GM23248 (cell line): ENCODE measurements around the gene COL6A5. TPM values are rescaled to one million over a fixed set of nuclear protein-coding genes. Genes with fewer than 3 reads are reported as not detected.

Experiments used
- DNase-seq: peaks from one replicate; pipeline ENCODE4 v3.0.0-alpha.2; 2015
- H2AFZ ChIP-seq: fragments of 200-600 bp; sonication (generic); 2 replicates; pipeline ENCODE4 v1.6.1; 2016; ENCODE audit warnings: antibody characterized with exemption
- H3F3A ChIP-seq: fragments of 200-600 bp; sonication (generic); 2 replicates; pipeline ENCODE4 v1.6.1; 2016; ENCODE audit warnings: mild to moderate bottlenecking, antibody characterized with exemption, mixed run types; ENCODE audit not compliant: insufficient read depth
- H3K27ac ChIP-seq: fragments of 200-600 bp; sonication (generic); 2 replicates; pipeline ENCODE4 v1.5.1; 2016; ENCODE audit warnings: mild to moderate bottlenecking
- H3K27me3 ChIP-seq: fragments of 200-600 bp; sonication (generic); replicated peaks from 2 replicates; pipeline ENCODE4 v1.6.1; 2016; ENCODE audit warnings: mild to moderate bottlenecking; ENCODE audit not compliant: insufficient read depth
- H3K36me3 ChIP-seq: fragments of 200-600 bp; sonication (generic); 2 replicates; pipeline ENCODE4 v1.6.1; 2016; ENCODE audit warnings: low read depth, mild to moderate bottlenecking
- H3K4me1 ChIP-seq: fragments of 200-600 bp; sonication (generic); 2 replicates; pipeline ENCODE4 v1.6.1; 2016; ENCODE audit warnings: mild to moderate bottlenecking; ENCODE audit not compliant: insufficient read depth
- H3K4me2 ChIP-seq: fragments of 200-600 bp; sonication (generic); one replicate; pipeline ENCODE4 v1.6.1; 2016; ENCODE audit warnings: mild to moderate bottlenecking; ENCODE audit not compliant: unreplicated experiment
- H3K4me3 ChIP-seq: fragments of 200-600 bp; sonication (generic); 2 replicates; pipeline ENCODE4 v1.5.1; 2016; ENCODE audit warnings: mild to moderate bottlenecking
- H3K79me2 ChIP-seq: fragments of 200-600 bp; sonication (generic); 2 replicates; pipeline ENCODE4 v1.6.1; 2016; ENCODE audit warnings: mild to moderate bottlenecking; ENCODE audit not compliant: insufficient read depth
- H3K9ac ChIP-seq: fragments of 200-600 bp; sonication (generic); 2 replicates; pipeline ENCODE4 v1.6.1; 2016; ENCODE audit warnings: mild to moderate bottlenecking
- H3K9me2 ChIP-seq: fragments of 200-600 bp; sonication (generic); 2 replicates; pipeline ENCODE4 v1.6.1; 2016; ENCODE audit warnings: mixed run types, mild to moderate bottlenecking, moderate library complexity; ENCODE audit not compliant: insufficient read depth
- H3K9me3 ChIP-seq: fragments of 200-600 bp; sonication (generic); one replicate; pipeline ENCODE4 v1.6.1; 2017; ENCODE audit warnings: low read depth
- H4K20me1 ChIP-seq: fragments of 200-600 bp; sonication (generic); 2 replicates; pipeline ENCODE4 v1.6.0; 2016; ENCODE audit not compliant: insufficient read depth
- EZH2 ChIP-seq: fragments of 200-600 bp; sonication (generic); IDR thresholded peaks from 2 replicates; pipeline ENCODE4 v1.6.1; 2018; ENCODE audit warnings: antibody characterized with exemption, mild to moderate bottlenecking; ENCODE audit not compliant: insufficient read depth, poor library complexity, severe bottlenecking
- EZH2phosphoT487 ChIP-seq: fragments of 200-600 bp; sonication (generic); IDR thresholded peaks from 2 replicates; pipeline ENCODE4 v1.6.1; 2018; ENCODE audit warnings: antibody characterized with exemption, moderate library complexity, mild to moderate bottlenecking, low read depth; ENCODE audit not compliant: insufficient read depth
- WGBS, 2 experiments: methylation state at CpG; one replicate each; pipeline ENCODE4 v1.1.6; 2015 to 2017; ENCODE audit warnings: low lambda C conversion rate in 2 of 2, low coverage in 1 of 2; ENCODE audit errors: missing lambda C conversion rate in 2 of 2; 5-methylcytosine and 5-hydroxymethylcytosine counted together
- in situ Hi-C: fragments of 300-500 bp; cut with MboI; formaldehyde crosslinking; loops from 2 replicates; pipeline ENCODE4 v1.15.0; 2020
- polyA plus RNA-seq: library from polyadenylated mRNA; unstranded; fragments of >200 nt; fragmentation: Nextera tagmentation; extraction: Ambion mirVana; gene quantifications from 2 replicates; pipeline ENCODE4 v1.2.1, GENCODE V29; 2016
- total RNA-seq: library from RNA; depleted of rRNA; stranded (reverse); fragments of >200 nt; shearing (Covaris generic); gene quantifications from 2 replicates; pipeline ENCODE4 v1.2.3, GENCODE V29; 2014; rRNA removed

The COL6A5 gene
- total RNA-seq (not detected in 2 replicates), polyA plus RNA-seq (not detected in 2 replicates)

GRCh38 chr3:130345487-130346079 lies at the start of gene COL6A5:
COL6A5 (plus strand) TSS chr3:130345672; CDS start chr3:130373639, 27,967 bp downstream.
- in situ Hi-C loops, result no loop called here
- Histone ChIP-seq H3K9me2 (no peaks in the 10 kb centered on the region), H3K27me3 (peaks cover 24% of the 10 kb centered on the region; the same call in 1 of the 2 replicates), H3K4me3 (no peak within 1 kb of the TSS), H3K4me2 (no peak within 1 kb of the TSS), H4K20me1 (no peaks in the 10 kb centered on the region), H3K9me3 (no peaks in the 10 kb centered on the region), H3K36me3 (no peaks in the 10 kb centered on the region), H3F3A (no peaks in the 10 kb centered on the region), H3K27ac (no peak within 1 kb of the TSS), H3K4me1 (no peaks in the 10 kb centered on the region), H3K9ac (no peak within 1 kb of the TSS), H3K79me2 (no peaks in the 10 kb centered on the region), H2AFZ (no peak within 1 kb of the TSS)
- DNase-seq, result no peak
- 3 to 7% methylated on average over 33 to 36 of the region's 41 CpGs for WGBS, 2 experiments
- no peak for TF ChIP-seq EZH2
- TF ChIP-seq EZH2phosphoT487, result no peak

- WGBS, 2 experiments, result 1 to 3% methylated on average over 2 of the region's 2 CpGs
- no peak overlapping the region for H3K27ac ChIP-seq
- H3K27me3 ChIP-seq, result no peaks in the 10 kb centered on the region
- no peaks in the 10 kb centered on the region for H3K4me1 ChIP-seq
- no peak for DNase-seq
- no peaks in the 10 kb centered on the region for H3K79me2 ChIP-seq
- H3F3A ChIP-seq, result no peaks in the 10 kb centered on the region
- no peaks in the 10 kb centered on the region for H3K9me3 ChIP-seq
- no peak overlapping the region for H3K9ac ChIP-seq
- H3K9me2 ChIP-seq, result no peaks in the 10 kb centered on the region
- H2AFZ ChIP-seq, result no peak overlapping the region
- no peak overlapping the region for H3K4me2 ChIP-seq
- no peaks in the 10 kb centered on the region for H4K20me1 ChIP-seq
- TF ChIP-seq EZH2 (no peak), EZH2phosphoT487 (no peak)
- no peaks in the 10 kb centered on the region for H3K36me3 ChIP-seq
- no peak overlapping the region for H3K4me3 ChIP-seq
- in situ Hi-C loops, result no loop called here
These were observed 45.9 kb upstream of the COL6A5 start for GRCh38 chr3:130299531-130299930.

- Histone ChIP-seq H4K20me1 (no peaks in the 10 kb centered on the region), H3K79me2 (no peaks in the 10 kb centered on the region), H3K4me2 (no peak overlapping the region), H3K9me3 (no peaks in the 10 kb centered on the region), H3K27ac (no peak overlapping the region), H3K9me2 (no peaks in the 10 kb centered on the region), H3F3A (no peaks in the 10 kb centered on the region), H3K9ac (no peak overlapping the region), H2AFZ (no peak overlapping the region), H3K27me3 (no peaks in the 10 kb centered on the region), H3K36me3 (no peaks in the 10 kb centered on the region), H3K4me3 (no peak overlapping the region), H3K4me1 (no peaks in the 10 kb centered on the region)
- TF ChIP-seq EZH2phosphoT487, result no peak
- no peak for TF ChIP-seq EZH2
- in situ Hi-C loops, result no loop called here
- DNase-seq, result no peak
- 68 to 75% methylated on average over 11 of the region's 11 CpGs for WGBS, 2 experiments
These were observed 44.6 kb upstream of the COL6A5 start for GRCh38 chr3:130300888-130301287.

- no peak overlapping the region for H3K27ac ChIP-seq
These were observed 35.4 kb upstream of the COL6A5 start for GRCh38 chr3:130310109-130310508.

More at GRCh38 chr3:130310109-130310508, 35.4 kb upstream of the COL6A5 start:
- H3K9ac ChIP-seq, result no peak overlapping the region
- H3K36me3 ChIP-seq, result no peaks in the 10 kb centered on the region
- H3K27me3 ChIP-seq, result no peaks in the 10 kb centered on the region
- in situ Hi-C loops, result no loop called here
- no peaks in the 10 kb centered on the region for H4K20me1 ChIP-seq
- H2AFZ ChIP-seq, result no peak overlapping the region
- H3K4me1 ChIP-seq, result no peaks in the 10 kb centered on the region
- 20 to 27% methylated on average over 4 of the region's 4 CpGs for WGBS, 2 experiments
- no peak overlapping the region for H3K4me2 ChIP-seq
- DNase-seq, result no peak
- no peaks in the 10 kb centered on the region for H3F3A ChIP-seq
- H3K9me2 ChIP-seq, result no peaks in the 10 kb centered on the region
- H3K79me2 ChIP-seq, result no peaks in the 10 kb centered on the region
- H3K9me3 ChIP-seq, result no peaks in the 10 kb centered on the region
- H3K4me3 ChIP-seq, result no peak overlapping the region
- TF ChIP-seq EZH2phosphoT487, result no peak
- no peak for TF ChIP-seq EZH2
